Neural cell (in vitro differentiated cells): Measurements from ENCODE around the gene ZDHHC11. TPM values are rescaled to one million over a fixed set of nuclear protein-coding genes. Genes with fewer than 3 reads are reported as not detected.

Experiments
- H2AFZ ChIP-seq: fragments of 200-600, 300-800 bp; sonication (generic), shearing (Covaris generic); 2 replicates; pipeline ENCODE4 v1.6.0; 2014; ENCODE audit warnings: low read depth, mild to moderate bottlenecking, antibody characterized with exemption, low read length, moderate library complexity
- H3F3A ChIP-seq: fragments of 200-600 bp; shearing (Covaris generic); 2 replicates; pipeline ENCODE4 v1.6.1; 2016; ENCODE audit warnings: mild to moderate bottlenecking, moderate library complexity, mixed read lengths, antibody characterized with exemption, low read length; ENCODE audit not compliant: insufficient read depth, poor library complexity, severe bottlenecking
- H3K27ac ChIP-seq: fragments of 200-600, 300-800 bp; sonication (generic), shearing (Covaris generic); 2 replicates; pipeline ENCODE4 v1.5.1; 2014; ENCODE audit warnings: mild to moderate bottlenecking, low read length, moderate library complexity
- H3K27me3 ChIP-seq: fragments of 300-800, 200-600 bp; sonication (generic), shearing (Covaris generic); 2 replicates; pipeline ENCODE4 v1.6.0; 2014; ENCODE audit warnings: mild to moderate bottlenecking, low read depth, low read length, moderate library complexity; ENCODE audit not compliant: insufficient read depth
- H3K36me3 ChIP-seq: fragments of 300-800, 200-600 bp; sonication (generic), shearing (Covaris generic); 2 replicates; pipeline ENCODE4 v1.5.1; 2014; ENCODE audit warnings: mild to moderate bottlenecking, antibody characterized with exemption, low read length, moderate library complexity; ENCODE audit not compliant: insufficient read depth
- H3K4me2 ChIP-seq: fragments of 300-800, 200-600 bp; sonication (generic), shearing (Covaris generic); 2 replicates; pipeline ENCODE4 v1.6.0; 2014; ENCODE audit warnings: mild to moderate bottlenecking, low read length
- H3K4me3 ChIP-seq: fragments of 300-800, 200-600 bp; sonication (generic), shearing (Covaris generic); 2 replicates; pipeline ENCODE4 v1.5.1; 2014; ENCODE audit warnings: mild to moderate bottlenecking, low read length, moderate library complexity
- H3K79me2 ChIP-seq: fragments of 200-600 bp; shearing (Covaris generic); replicated peaks from 2 replicates; pipeline ENCODE4 v1.6.0; 2014; ENCODE audit warnings: mild to moderate bottlenecking, low read length, moderate library complexity; ENCODE audit not compliant: insufficient read depth
- H3K9ac ChIP-seq: fragments of 300-800, 200-600 bp; sonication (generic), shearing (Covaris generic); 2 replicates; pipeline ENCODE4 v1.6.1; 2016; ENCODE audit warnings: mild to moderate bottlenecking, low read length, mixed read lengths
- H3K9me2 ChIP-seq: fragments of 200-600 bp; shearing (Covaris generic); 2 replicates; pipeline ENCODE4 v1.6.1; 2016; ENCODE audit warnings: mild to moderate bottlenecking, low read length, mixed read lengths; ENCODE audit not compliant: insufficient read depth
- H3K9me3 ChIP-seq: fragments of 200-600, 300-800 bp; sonication (generic), shearing (Covaris generic); 2 replicates; pipeline ENCODE4 v1.6.1; 2016; ENCODE audit warnings: mild to moderate bottlenecking, mixed run types, low read length, moderate library complexity, mixed read lengths
- H4K20me1 ChIP-seq: fragments of 200-600 bp; shearing (Covaris generic); 2 replicates; pipeline ENCODE4 v1.6.1; 2016; ENCODE audit warnings: mild to moderate bottlenecking, mixed run types; ENCODE audit not compliant: insufficient read depth
- EP300 ChIP-seq: fragments of 450-650 bp; conservative IDR thresholded peaks from 2 replicates; pipeline ENCODE4 v1.6.1; 2014; ENCODE audit warnings: antibody characterized with exemption, mild to moderate bottlenecking, moderate library complexity; ENCODE audit not compliant: poor library complexity, severe bottlenecking
- EZH2 ChIP-seq: fragments of 200-600, 300-800 bp; shearing (Covaris generic), sonication (generic); IDR thresholded peaks from 2 replicates; pipeline ENCODE4 v1.6.1; 2014; ENCODE audit warnings: antibody characterized with exemption, low read length, borderline replicate concordance, mild to moderate bottlenecking; ENCODE audit not compliant: insufficient read depth, poor library complexity, severe bottlenecking
- MXI1 ChIP-seq: fragments of 450-650 bp; conservative IDR thresholded peaks from 2 replicates; pipeline ENCODE4 v1.6.1; 2014; ENCODE audit warnings: antibody characterized with exemption, mild to moderate bottlenecking; ENCODE audit not compliant: poor library complexity, severe bottlenecking
- POLR2AphosphoS5 ChIP-seq: IDR thresholded peaks from 2 replicates; pipeline ENCODE4 v1.6.1; 2012
- RAD21 ChIP-seq: fragments of 450-650 bp; conservative IDR thresholded peaks from 2 replicates; pipeline ENCODE4 v1.6.1; 2014; ENCODE audit warnings: antibody characterized with exemption, mild to moderate bottlenecking, moderate library complexity
- SMC3 ChIP-seq: fragments of 450-650 bp; conservative IDR thresholded peaks from 2 replicates; pipeline ENCODE4 v1.6.1; 2014; ENCODE audit warnings: antibody characterized with exemption, mild to moderate bottlenecking, moderate library complexity; ENCODE audit not compliant: poor library complexity
- TAF1 ChIP-seq: IDR thresholded peaks from 2 replicates; pipeline ENCODE4 v1.6.1; 2012; ENCODE audit warnings: low read depth
- polyA plus RNA-seq: library from polyadenylated mRNA; depleted of rRNA; stranded (reverse); fragments of >200 nt; gene quantifications from 2 replicates; pipeline ENCODE4 v1.2.3, GENCODE V29; 2014
- TF ChIP-seq, protein P1 (sequence below): IDR thresholded peaks from 2 replicates; pipeline ENCODE4 v1.6.1; 2012; ENCODE audit warnings: borderline replicate concordance
- TF ChIP-seq, protein P2 (sequence below): fragments of 450-650 bp; IDR thresholded peaks from 2 replicates; pipeline ENCODE4 v1.5.1; 2014; ENCODE audit warnings: antibody characterized with exemption, mild to moderate bottlenecking, moderate library complexity; ENCODE audit not compliant: poor library complexity, severe bottlenecking

ZDHHC11 gene
- polyA plus RNA-seq, 1 donor from 2014 or later = 11.4 TPM

DNA sequence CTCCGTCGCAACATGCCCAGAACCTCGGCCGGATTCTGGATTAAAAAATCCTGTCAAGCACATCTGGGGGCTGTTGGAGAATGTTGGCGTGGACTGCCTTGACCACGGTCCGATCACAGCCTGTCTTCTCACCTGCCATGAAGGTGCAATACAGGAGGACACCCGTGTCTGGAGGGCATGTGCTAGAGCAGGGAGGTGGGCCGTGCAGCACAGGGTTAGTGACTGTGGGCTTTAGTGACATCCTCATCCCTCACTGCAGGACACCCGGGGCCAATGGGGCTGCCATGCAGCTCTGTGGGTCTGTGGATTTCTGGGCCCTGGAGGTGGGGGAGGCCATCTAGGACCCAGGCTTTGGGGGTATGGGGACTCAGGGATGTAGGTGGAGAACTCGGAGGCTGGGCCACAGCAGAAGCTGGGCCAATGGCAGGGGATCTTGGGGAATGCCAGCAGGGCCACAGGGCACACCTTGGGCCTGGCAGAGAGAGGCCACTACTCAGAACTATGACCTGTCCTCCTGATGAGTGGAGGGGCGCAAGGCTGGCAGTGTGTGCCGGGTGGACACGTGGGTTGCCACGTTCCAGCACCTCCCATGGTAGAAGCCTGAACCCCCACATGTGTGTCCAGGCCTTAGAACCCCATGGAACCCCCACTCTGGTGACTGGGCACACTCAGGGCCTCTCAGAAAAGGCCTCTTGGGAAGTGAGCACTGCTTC, 89.6 kb downstream of the ZDHHC11 start:
- H3K79me2 ChIP-seq = no peaks in the 10 kb centered on the region
- H3K9me2 ChIP-seq = no peaks in the 10 kb centered on the region
- no peak for TF ChIP-seq SMC3
- TF ChIP-seq, protein P1, sequence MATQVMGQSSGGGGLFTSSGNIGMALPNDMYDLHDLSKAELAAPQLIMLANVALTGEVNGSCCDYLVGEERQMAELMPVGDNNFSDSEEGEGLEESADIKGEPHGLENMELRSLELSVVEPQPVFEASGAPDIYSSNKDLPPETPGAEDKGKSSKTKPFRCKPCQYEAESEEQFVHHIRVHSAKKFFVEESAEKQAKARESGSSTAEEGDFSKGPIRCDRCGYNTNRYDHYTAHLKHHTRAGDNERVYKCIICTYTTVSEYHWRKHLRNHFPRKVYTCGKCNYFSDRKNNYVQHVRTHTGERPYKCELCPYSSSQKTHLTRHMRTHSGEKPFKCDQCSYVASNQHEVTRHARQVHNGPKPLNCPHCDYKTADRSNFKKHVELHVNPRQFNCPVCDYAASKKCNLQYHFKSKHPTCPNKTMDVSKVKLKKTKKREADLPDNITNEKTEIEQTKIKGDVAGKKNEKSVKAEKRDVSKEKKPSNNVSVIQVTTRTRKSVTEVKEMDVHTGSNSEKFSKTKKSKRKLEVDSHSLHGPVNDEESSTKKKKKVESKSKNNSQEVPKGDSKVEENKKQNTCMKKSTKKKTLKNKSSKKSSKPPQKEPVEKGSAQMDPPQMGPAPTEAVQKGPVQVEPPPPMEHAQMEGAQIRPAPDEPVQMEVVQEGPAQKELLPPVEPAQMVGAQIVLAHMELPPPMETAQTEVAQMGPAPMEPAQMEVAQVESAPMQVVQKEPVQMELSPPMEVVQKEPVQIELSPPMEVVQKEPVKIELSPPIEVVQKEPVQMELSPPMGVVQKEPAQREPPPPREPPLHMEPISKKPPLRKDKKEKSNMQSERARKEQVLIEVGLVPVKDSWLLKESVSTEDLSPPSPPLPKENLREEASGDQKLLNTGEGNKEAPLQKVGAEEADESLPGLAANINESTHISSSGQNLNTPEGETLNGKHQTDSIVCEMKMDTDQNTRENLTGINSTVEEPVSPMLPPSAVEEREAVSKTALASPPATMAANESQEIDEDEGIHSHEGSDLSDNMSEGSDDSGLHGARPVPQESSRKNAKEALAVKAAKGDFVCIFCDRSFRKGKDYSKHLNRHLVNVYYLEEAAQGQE = no peak
- TF ChIP-seq MXI1 = no peak
- no peak for TF ChIP-seq TAF1
- TF ChIP-seq EP300 = no peak
- TF ChIP-seq EZH2 = no peak
- no peak for TF ChIP-seq POLR2AphosphoS5
- TF ChIP-seq, protein P2, sequence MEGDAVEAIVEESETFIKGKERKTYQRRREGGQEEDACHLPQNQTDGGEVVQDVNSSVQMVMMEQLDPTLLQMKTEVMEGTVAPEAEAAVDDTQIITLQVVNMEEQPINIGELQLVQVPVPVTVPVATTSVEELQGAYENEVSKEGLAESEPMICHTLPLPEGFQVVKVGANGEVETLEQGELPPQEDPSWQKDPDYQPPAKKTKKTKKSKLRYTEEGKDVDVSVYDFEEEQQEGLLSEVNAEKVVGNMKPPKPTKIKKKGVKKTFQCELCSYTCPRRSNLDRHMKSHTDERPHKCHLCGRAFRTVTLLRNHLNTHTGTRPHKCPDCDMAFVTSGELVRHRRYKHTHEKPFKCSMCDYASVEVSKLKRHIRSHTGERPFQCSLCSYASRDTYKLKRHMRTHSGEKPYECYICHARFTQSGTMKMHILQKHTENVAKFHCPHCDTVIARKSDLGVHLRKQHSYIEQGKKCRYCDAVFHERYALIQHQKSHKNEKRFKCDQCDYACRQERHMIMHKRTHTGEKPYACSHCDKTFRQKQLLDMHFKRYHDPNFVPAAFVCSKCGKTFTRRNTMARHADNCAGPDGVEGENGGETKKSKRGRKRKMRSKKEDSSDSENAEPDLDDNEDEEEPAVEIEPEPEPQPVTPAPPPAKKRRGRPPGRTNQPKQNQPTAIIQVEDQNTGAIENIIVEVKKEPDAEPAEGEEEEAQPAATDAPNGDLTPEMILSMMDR = no peak
- no peak for TF ChIP-seq RAD21
- peaks cover 17% of the 10 kb centered on the region for H3K36me3 ChIP-seq
- H3K9me3 ChIP-seq = no peaks in the 10 kb centered on the region
- no peak overlapping the region for H3K9ac ChIP-seq
- no peaks in the 10 kb centered on the region for H3K27me3 ChIP-seq
- H3K4me2 ChIP-seq = no peak overlapping the region
- no peaks in the 10 kb centered on the region for H4K20me1 ChIP-seq
- H3F3A ChIP-seq = no peaks in the 10 kb centered on the region
- no peak overlapping the region for H3K4me3 ChIP-seq
- no peak overlapping the region for H3K27ac ChIP-seq
- H2AFZ ChIP-seq = no peak overlapping the region

DNA sequence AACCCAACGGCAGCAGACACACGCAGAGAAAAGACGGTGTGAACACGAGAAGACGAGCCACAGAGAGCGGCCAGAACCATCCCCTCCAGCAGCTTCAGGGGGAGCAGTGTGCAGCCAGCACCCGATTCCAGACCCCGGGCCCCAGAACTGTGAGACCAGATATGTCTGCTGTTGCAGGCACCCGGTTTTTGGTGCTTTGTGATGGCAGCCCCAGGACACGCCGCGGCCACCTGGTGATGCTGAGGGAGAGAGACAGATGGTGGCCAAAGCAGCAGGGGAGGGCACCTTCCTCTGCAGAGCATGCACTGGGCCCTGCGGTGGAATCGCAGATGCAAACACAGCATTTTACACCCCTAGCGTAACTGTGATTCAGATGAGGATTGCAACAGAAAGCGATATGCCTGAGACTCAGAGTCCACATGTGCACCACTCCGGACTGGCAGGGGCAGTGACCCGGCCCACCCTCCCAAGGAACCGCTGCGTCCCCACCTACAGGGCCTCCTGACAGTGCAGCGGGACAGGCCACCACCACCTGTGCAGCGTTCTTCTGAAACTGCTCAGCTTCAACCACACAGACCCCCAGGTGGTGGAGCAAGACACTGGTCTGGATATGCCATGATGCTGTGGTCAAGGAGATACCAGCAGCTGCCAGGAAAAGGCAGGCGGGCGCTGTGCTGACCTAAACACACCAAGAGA, 90.3 kb downstream of the ZDHHC11 start:
- H2AFZ ChIP-seq = no peak overlapping the region
- peaks cover 13% of the 10 kb centered on the region for H3K36me3 ChIP-seq
- no peak overlapping the region for H3K27ac ChIP-seq

More for the DNA sequence above, 90.3 kb downstream of the ZDHHC11 start:
- H3K4me2 ChIP-seq = no peak overlapping the region
- H4K20me1 ChIP-seq = no peaks in the 10 kb centered on the region
- no peak overlapping the region for H3K4me3 ChIP-seq
- no peaks in the 10 kb centered on the region for H3K9me2 ChIP-seq
- no peak overlapping the region for H3K9ac ChIP-seq
- no peaks in the 10 kb centered on the region for H3K9me3 ChIP-seq
- no peaks in the 10 kb centered on the region for H3F3A ChIP-seq
- TF ChIP-seq, protein P2 = no peak
- TF ChIP-seq EP300 (no peak), RAD21 (no peak), SMC3 (no peak), TAF1 (no peak), MXI1 (no peak), POLR2AphosphoS5 (no peak), EZH2 (no peak)
- TF ChIP-seq, protein P1 = no peak
- no peaks in the 10 kb centered on the region for H3K79me2 ChIP-seq
- no peaks in the 10 kb centered on the region for H3K27me3 ChIP-seq
